Measurements from ENCODE around the gene PPP2R3A. TPM values are rescaled to one million over a fixed set of nuclear protein-coding genes. Genes with fewer than 3 reads are reported as not detected.

Gene PPP2R3A
- total RNA-seq, 1 experiment from 2014 or later = 1.1 TPM

DNA sequence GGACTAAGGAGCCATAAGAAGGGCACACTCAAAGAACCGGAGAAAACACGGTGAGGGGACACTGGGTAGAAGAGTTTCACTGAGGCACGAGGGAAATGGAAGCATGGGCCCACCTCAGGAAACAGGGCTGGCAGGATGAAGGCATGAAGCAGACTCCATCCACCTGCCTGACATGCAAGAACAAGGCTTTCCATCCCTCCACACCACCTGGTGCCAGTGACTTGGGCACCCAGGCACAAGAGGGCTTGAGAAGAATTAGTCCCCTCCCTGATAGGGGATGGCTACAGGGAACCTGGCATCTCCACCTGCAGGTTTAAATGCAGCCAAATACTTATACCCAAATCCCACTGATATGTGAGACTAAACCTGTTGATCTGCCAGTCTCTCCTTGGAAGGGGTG lies 38.9 kb upstream of the PPP2R3A start:
- H3K4me1 ChIP-seq (ENCODE audit: insufficient read depth, low read length, poor library complexity, severe bottlenecking) = no peaks in the 10 kb centered on the region
- no peak for TF ChIP-seq CTCF (conservative IDR thresholded peaks at IDR 0.05; ENCODE audit: low read depth, low read length)
- TF ChIP-seq EZH2 (IDR thresholded peaks at IDR 0.05; ENCODE audit: borderline replicate concordance, low read depth, low read length, poor library complexity, severe bottlenecking) = no peak
- H3K9me3 ChIP-seq (ENCODE audit: low read depth, low read length, poor library complexity, severe bottlenecking) = no peaks in the 10 kb centered on the region
- no peaks in the 10 kb centered on the region for H3K36me3 ChIP-seq (ENCODE audit: insufficient read depth, low read length, poor library complexity, severe bottlenecking)
- H3K27ac ChIP-seq (ENCODE audit: low read depth, low read length, poor library complexity, severe bottlenecking) = no peak overlapping the region
- POLR2A ChIA-PET (ENCODE audit: low non-redundant PET) = no interaction called here
- CTCF ChIA-PET = no interaction called here
- BruUV-seq (replicated peaks) = no TSS peak
- H3K27me3 ChIP-seq (replicated peaks; ENCODE audit: insufficient read depth, low read depth, low read length, poor library complexity) = peaks cover 5% of the 10 kb centered on the region
- no peak overlapping the region for H3K4me3 ChIP-seq (ENCODE audit: low read depth, low read length, poor library complexity, severe bottlenecking)
- intact Hi-C loops (cut with micrococcal nuclease; ENCODE audit: unreplicated experiment) = no loop called here
- DNase-seq (ENCODE audit: low spot score) = no peak

DNA sequence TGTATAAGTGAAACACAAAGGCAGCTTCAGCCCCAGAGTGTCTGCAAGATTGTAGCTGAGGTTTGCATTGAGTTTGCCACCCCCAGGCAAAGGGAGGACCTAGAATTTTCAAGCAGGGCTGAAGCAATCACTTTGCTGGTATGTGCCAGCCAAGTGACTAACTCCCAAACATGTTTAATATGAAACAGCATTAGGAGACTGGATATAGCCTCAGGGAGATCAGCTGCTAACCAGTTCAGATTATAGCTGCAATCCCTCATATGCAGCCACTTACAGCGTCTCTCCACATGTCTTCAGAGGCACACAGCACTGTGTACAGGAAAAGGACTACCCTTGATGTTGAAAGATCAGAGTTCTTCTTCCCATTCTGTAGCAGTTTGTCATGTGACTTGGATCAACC lies 38.4 kb upstream of the PPP2R3A start:
- POLR2A ChIA-PET (ENCODE audit: low non-redundant PET) = no interaction called here
- Histone ChIP-seq H3K4me3 (ENCODE audit: low read depth, low read length, poor library complexity, severe bottlenecking) (no peak overlapping the region), H3K36me3 (ENCODE audit: insufficient read depth, low read length, poor library complexity, severe bottlenecking) (no peaks in the 10 kb centered on the region), H3K27me3 (replicated peaks; ENCODE audit: insufficient read depth, low read depth, low read length, poor library complexity) (peaks cover 5% of the 10 kb centered on the region), H3K27ac (ENCODE audit: low read depth, low read length, poor library complexity, severe bottlenecking) (no peak overlapping the region), H3K9me3 (ENCODE audit: low read depth, low read length, poor library complexity, severe bottlenecking) (no peaks in the 10 kb centered on the region), H3K4me1 (ENCODE audit: insufficient read depth, low read length, poor library complexity, severe bottlenecking) (no peaks in the 10 kb centered on the region)
- CTCF ChIA-PET = no interaction called here
- TF ChIP-seq CTCF (conservative IDR thresholded peaks at IDR 0.05; ENCODE audit: low read depth, low read length) (no peak), EZH2 (IDR thresholded peaks at IDR 0.05; ENCODE audit: borderline replicate concordance, low read depth, low read length, poor library complexity, severe bottlenecking) (no peak)
- intact Hi-C loops (cut with micrococcal nuclease; ENCODE audit: unreplicated experiment) = no loop called here
- DNase-seq (ENCODE audit: low spot score) = no peak
- BruUV-seq (replicated peaks) = no TSS peak

GRCh38 chr3:135929670-135930069 lies 35.9 kb upstream of the PPP2R3A start:
- no peak overlapping the region for H3K4me3 ChIP-seq (ENCODE audit: low read depth, low read length, poor library complexity, severe bottlenecking)
- H3K4me1 ChIP-seq (ENCODE audit: insufficient read depth, low read length, poor library complexity, severe bottlenecking) = no peaks in the 10 kb centered on the region
- no peaks in the 10 kb centered on the region for H3K9me3 ChIP-seq (ENCODE audit: low read depth, low read length, poor library complexity, severe bottlenecking)
- H3K36me3 ChIP-seq (ENCODE audit: insufficient read depth, low read length, poor library complexity, severe bottlenecking) = no peaks in the 10 kb centered on the region
- no peak for TF ChIP-seq CTCF (conservative IDR thresholded peaks at IDR 0.05; ENCODE audit: low read depth, low read length)
- no peak for TF ChIP-seq EZH2 (IDR thresholded peaks at IDR 0.05; ENCODE audit: borderline replicate concordance, low read depth, low read length, poor library complexity, severe bottlenecking)
- H3K27ac ChIP-seq (ENCODE audit: low read depth, low read length, poor library complexity, severe bottlenecking) = no peak overlapping the region
- CTCF ChIA-PET = no interaction called here
- intact Hi-C loops (cut with micrococcal nuclease; ENCODE audit: unreplicated experiment) = no loop called here
- BruUV-seq (replicated peaks) = no TSS peak
- POLR2A ChIA-PET (ENCODE audit: low non-redundant PET) = no interaction called here
- H3K27me3 ChIP-seq (replicated peaks; ENCODE audit: insufficient read depth, low read depth, low read length, poor library complexity) = peaks cover 5% of the 10 kb centered on the region
- DNase-seq (ENCODE audit: low spot score) = no peak

Measured in A673 (cell line).